Measurements from ENCODE around the gene PSMD2.
A peak's percentile ranks its signal among the peaks of the same experiment; 100 is the strongest.

PSMD2 gene

DNA sequence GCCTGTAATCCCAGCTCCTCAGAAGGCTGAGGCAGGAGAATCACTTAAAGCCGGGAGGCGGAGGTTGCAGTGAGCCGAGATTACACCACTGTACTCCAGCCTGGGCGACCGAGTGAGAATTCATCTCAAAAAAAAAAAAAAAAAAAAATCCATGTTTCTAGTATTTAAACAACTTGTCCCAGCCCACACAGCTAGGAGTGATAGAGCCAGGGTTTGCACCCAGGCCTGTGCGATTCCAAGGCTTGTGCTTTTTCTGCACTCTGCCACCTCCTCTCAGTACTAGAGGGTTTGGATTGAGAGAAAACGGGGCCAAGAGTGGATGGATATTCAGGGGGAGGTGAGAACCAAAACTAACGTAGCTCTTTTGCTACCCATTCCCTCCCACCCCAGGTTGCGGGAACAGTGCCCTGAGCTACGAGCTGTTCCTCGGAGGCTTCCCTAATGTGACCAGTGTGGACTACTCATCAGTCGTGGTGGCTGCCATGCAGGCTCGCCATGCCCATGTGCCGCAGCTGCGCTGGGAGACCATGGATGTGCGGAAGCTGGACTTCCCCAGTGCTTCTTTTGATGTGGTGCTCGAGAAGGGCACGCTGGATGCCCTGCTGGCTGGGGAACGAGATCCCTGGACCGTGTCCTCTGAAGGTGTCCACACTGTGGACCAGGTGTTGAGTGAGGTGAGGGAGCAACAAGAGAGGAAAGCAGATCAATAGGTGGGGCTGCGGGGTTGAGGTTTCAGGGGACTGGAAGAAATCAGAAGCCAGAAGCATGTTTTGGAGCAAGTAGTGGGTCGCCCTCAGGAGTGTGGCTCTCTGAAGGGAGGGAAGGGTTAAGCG, 41.7 kb upstream of the PSMD2 start:
- peaks cover 0 to 52% of the 10 kb centered on the region in 2 donors for H3K27me3 ChIP-seq
- no peaks in the 10 kb centered on the region for H3K9me3 ChIP-seq
- peaks cover 6 to 14% (median 7%) of the 10 kb centered on the region in 3 donors for H3K36me3 ChIP-seq
- DNase-seq, result no peak
- intact Hi-C loops (cut with DNase I; ENCODE audit: low total_unique reads), result loop anchor here (10.0 kb wide), 1 partner anchor 362 kb away; no protein-coding TSS in a partner anchor
- H3K27ac ChIP-seq, result no peak overlapping the region
- no peak overlapping the region for H3K4me3 ChIP-seq
- TF ChIP-seq, protein P1, sequence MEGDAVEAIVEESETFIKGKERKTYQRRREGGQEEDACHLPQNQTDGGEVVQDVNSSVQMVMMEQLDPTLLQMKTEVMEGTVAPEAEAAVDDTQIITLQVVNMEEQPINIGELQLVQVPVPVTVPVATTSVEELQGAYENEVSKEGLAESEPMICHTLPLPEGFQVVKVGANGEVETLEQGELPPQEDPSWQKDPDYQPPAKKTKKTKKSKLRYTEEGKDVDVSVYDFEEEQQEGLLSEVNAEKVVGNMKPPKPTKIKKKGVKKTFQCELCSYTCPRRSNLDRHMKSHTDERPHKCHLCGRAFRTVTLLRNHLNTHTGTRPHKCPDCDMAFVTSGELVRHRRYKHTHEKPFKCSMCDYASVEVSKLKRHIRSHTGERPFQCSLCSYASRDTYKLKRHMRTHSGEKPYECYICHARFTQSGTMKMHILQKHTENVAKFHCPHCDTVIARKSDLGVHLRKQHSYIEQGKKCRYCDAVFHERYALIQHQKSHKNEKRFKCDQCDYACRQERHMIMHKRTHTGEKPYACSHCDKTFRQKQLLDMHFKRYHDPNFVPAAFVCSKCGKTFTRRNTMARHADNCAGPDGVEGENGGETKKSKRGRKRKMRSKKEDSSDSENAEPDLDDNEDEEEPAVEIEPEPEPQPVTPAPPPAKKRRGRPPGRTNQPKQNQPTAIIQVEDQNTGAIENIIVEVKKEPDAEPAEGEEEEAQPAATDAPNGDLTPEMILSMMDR (IDR thresholded peaks at IDR 0.05), result no peak
- H3K4me1 ChIP-seq, result peaks cover 0 to 29% (median 27%) of the 10 kb centered on the region in 4 donors

DNA sequence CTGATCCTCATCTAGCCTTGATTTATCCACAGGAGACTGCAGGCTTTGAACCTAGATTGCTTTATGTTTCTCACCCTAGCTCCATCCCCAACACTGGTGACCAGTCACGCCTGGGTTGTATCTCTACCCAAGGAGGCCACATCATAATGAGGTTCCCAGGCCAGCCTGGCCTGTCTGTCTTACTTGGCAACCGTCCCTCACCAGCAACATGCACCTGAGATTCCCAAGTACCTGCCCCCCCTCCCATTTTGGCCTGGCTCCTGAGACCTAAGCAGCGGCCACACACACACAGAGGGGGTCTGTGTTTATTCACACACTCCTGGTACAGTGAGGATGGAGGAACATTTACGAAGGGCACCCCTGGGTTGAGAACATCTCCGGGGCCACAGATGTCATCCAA, 40.1 kb upstream of the PSMD2 start:
- intact Hi-C loops (cut with DNase I; ENCODE audit: low total_unique reads), result loop anchor here (10.0 kb wide), 1 partner anchor 364 kb away; no protein-coding TSS in a partner anchor
- Histone ChIP-seq H3K27ac (no peak overlapping the region), H3K4me3 (no peak overlapping the region), H3K9me3 (no peaks in the 10 kb centered on the region), H3K4me1 (peaks cover 0 to 35% (median 31%) of the 10 kb centered on the region in 4 donors), H3K36me3 (peaks cover 6 to 14% (median 7%) of the 10 kb centered on the region in 3 donors), H3K27me3 (peaks cover 0 to 65% of the 10 kb centered on the region in 2 donors)
- DNase-seq, result no peak
- TF ChIP-seq, protein P1 (IDR thresholded peaks at IDR 0.05), result no peak

DNA sequence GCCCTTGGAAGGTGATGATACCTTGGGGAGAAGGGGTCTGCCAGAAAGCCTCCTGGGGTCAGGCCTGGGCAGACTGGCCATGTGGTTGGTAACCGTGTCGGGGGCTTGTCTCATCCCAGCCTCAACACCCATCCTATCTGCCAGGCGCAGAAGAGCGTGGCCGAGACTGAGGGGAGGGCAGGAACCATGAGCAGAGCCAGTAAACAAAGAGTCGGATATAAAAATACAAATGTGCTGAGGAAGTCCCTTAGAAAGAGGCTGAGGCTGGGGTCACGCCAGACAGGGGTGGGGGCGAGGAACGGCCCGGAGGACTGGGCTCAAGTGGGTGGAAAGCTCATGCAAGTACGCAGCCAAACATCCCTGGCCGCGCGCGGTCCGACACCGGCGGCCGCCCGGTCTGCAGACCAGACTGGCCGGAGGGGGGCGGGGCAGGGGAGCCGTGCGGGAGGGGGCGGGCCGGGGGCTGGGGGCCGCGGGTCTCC, 39.6 kb upstream of the PSMD2 start:
- Histone ChIP-seq H3K36me3 (peaks cover 6 to 14% (median 7%) of the 10 kb centered on the region in 3 donors), H3K4me3 (no peak overlapping the region), H3K27ac (no peak overlapping the region), H3K27me3 (peaks cover 0 to 70% of the 10 kb centered on the region in 2 donors), H3K4me1 (peaks cover 0 to 35% (median 31%) of the 10 kb centered on the region in 4 donors), H3K9me3 (no peaks in the 10 kb centered on the region)
- intact Hi-C loops (cut with DNase I; ENCODE audit: low total_unique reads), result loop anchor here (10.0 kb wide), 1 partner anchor 365 kb away; no protein-coding TSS in a partner anchor
- TF ChIP-seq, protein P1 (IDR thresholded peaks at IDR 0.05), result no peak
- no peak for DNase-seq

DNA sequence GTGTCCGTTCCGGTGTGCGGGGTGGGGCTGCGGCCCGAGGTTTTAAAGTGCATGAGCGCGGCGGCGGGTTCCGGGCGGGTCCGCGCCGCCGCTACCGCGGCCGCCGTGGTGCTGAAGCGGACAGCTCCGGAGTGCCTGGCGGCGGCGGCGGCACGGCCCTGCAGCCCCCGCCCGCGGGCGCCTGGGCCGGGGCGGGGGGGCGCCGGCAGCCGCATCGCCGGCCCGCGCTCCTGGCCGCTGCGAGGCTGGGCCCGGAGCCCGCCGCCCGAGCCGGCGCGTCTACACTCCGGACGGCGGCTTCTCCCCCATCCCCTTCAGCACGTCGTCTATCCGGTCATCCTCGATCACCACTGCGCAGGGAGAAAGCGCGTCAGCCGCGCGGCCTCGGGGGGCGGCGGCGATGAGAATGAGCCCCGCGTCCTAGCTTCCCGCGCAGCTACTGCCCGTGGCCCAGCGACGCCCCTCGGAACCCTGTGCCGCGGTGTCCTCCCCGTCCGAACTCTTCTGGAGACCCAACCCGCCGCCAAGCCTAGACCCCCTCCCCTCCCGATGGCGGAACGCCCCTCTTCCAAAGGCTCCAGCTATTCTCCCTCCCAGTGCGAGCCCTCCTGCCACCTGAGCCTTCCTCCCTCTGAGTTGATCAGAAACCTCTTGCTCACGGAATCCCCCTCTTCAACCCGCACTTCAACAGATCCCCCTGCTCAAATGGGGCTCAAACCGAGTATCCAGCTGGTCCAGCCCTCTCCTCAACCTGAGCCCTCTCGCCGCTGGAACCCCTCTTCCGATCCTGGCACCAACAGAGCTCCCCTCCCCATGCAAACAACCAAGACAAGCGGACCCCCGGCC, 38.9 kb upstream of the PSMD2 start:
- intact Hi-C loops (cut with DNase I; ENCODE audit: low total_unique reads), result loop anchor here (10.0 kb wide), 1 partner anchor 365 kb away; no protein-coding TSS in a partner anchor
- H3K27me3 ChIP-seq, result peaks cover 0 to 75% of the 10 kb centered on the region in 2 donors
- H3K36me3 ChIP-seq, result peaks cover 6 to 14% (median 7%) of the 10 kb centered on the region in 3 donors
- no peaks in the 10 kb centered on the region for H3K9me3 ChIP-seq
- peak overlapping the region in 1 of 2 donors; percentile 30 for H3K4me3 ChIP-seq
- H3K4me1 ChIP-seq, result peaks cover 0 to 35% (median 31%) of the 10 kb centered on the region in 4 donors
- no peak for DNase-seq
- TF ChIP-seq, protein P1 (IDR thresholded peaks at IDR 0.05), result no peak
- H3K27ac ChIP-seq, result no peak overlapping the region

DNA sequence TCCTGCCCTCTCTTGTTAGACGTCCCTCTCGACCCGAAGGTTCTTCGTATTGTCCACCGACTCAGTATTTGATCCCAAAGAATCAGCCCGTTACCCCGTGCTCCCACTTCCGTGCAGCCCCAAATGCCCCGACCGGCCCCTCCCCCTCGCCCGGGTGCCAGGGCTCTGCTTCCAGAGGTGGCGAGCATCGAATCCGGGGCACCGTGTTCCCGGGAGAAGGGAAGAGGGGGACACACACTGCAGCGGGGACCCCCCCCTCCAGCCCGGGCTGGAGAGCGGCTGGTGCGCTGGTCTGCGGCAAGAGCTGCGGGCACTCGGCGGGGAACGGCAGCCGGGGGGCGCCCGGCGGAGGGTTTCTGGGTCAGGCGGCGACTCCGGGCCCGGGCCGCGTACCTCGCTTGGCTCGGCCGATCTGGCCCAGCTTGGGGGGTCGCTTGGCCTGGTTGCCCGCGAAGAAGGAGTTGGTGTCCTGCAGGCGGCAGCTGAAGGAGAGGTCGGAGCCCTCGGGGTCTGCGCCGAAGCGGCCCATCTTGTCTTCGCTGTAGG, 38.2 kb upstream of the PSMD2 start:
- H3K4me3 ChIP-seq, result peak overlapping the region; percentile 39 to 52
- H3K4me1 ChIP-seq, result peaks cover 0 to 35% (median 31%) of the 10 kb centered on the region in 4 donors
- peaks cover 6 to 14% (median 7%) of the 10 kb centered on the region in 3 donors for H3K36me3 ChIP-seq
- intact Hi-C loops (cut with DNase I; ENCODE audit: low total_unique reads), result no loop called here
- TF ChIP-seq, protein P1 (IDR thresholded peaks at IDR 0.05), result no peak
- peaks cover 0 to 72% of the 10 kb centered on the region in 2 donors for H3K27me3 ChIP-seq
- no peaks in the 10 kb centered on the region for H3K9me3 ChIP-seq
- no peak for DNase-seq
- H3K27ac ChIP-seq, result no peak overlapping the region

Data from tibial artery (tissue), 4 donors.